Astrocyte of the hippocampus (primary cell): ENCODE results near the gene PRSS53.

Experiments
- DNase-seq: peaks from one replicate; pipeline ENCODE4 v3.0.0; 2011; ENCODE audit warnings: low read depth, low spot score

PRSS53 gene

DNA sequence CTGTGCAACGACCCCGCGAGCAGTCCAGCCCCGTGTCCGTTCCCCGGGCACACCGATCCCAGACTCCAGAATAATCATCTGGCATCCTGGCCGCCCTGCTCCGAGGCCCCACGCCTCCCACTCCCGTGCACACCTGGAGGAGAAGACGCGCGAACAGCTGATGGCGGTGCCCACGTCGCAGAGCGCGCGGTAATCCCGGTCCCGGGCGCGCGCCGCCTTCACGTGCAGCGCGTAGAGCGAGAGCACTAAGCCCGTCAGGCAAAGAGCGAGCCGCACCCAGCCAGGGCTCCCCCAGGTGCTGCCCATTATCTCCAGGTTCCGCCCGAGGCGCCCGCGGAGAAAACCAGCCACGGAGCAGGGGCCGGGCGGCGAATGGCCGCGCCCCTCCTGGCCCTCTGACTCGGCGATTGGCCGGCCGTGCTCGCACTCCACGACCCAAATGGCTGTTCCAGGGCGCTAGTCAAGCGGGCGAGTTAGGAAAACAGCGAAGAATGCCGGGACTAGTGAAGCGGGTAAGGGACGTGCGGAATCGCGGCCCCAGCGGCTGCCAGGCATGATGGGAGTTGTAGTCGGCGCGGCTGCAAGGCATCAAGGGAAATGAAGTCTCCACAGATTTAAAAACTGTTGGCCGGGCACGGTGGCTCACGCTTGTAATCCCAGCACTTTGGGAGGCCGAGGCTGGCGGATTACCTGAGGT lies 5.8 kb upstream of the PRSS53 start, which contains the start of gene VKORC1:
VKORC1 (minus strand) TSS at position 374 of the 697 bp plus-strand sequence; CDS start at position 306, 68 bp downstream.
- DNase-seq, result peak; percentile 99

GRCh38 chr16:31094088-31094423 lies 5.3 kb upstream of the PRSS53 start:
- DNase-seq, result peak; percentile 49

- peak; percentile 57 for DNase-seq
Observed at GRCh38 chr16:31093132-31093703, 4.5 kb upstream of the PRSS53 start.

- DNase-seq, result no peak
Observed at GRCh38 chr16:31092330-31092729, 3.6 kb upstream of the PRSS53 start.

DNA sequence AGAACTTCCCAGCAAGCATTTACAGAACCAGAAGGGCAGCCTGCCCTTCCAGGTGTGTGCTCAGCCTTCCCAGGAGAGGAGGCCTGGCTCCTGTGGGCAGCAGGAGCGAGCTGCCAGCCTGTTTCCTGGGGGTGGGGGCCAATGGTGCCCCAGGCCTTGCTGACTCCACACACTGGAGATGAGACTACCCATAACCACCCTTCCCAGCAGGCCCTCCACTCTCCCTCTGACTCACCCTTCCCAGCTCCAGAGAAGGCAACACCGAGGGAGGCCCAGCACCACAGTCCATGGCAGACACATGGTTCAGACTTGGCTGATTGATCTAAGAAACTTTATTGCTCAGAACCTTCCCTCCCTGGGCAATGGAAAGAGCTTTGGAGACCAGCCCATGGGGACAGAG lies 1.8 kb upstream of the PRSS53 start:
- DNase-seq, result peak; percentile 43

DNA sequence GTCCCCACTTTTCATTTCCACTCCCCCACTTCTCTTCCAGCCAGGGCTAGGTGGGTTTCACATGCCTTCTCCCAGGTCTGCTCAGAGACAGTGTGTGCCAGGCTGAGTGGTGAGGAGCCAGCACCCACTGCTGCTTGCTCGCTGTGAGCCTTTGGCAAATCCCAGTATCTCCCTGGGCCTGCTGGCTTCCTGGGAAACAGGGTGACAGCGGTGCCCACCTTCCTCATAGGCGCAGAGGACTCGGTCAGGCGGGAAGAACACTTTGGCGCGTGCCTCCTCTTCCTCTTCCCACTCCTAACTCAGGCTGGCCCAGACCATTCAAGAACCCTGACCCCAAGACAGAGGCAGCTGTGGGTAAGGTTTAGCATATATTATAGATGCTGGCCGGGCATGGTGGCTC lies 456 bp upstream of the PRSS53 start:
- DNase-seq, result no peak

DNA sequence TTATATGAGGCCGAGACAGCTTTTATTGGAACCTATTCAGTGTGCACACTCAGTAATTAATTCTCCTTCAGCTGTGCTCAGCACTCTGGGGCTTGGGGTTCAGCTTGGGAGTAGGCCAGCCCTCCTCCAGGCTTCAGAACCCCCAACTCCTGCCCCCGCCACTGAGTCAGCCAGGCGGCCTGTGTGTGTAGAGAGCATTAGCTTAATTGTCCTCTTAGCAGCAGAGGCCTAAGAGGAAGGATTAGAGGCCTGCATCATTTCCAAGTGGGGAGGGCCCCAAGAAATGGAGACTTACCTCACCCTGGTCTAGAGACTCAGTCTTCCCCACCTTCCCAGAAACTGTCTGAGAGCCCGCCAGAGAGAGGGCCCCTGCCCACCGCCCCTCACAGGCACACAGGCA lies 772 bp downstream of the PRSS53 start:
- DNase-seq, result no peak

- DNase-seq, result no peak
Observed at GRCh38 chr16:31087481-31087880, 1.3 kb downstream of the PRSS53 start.

DNA sequence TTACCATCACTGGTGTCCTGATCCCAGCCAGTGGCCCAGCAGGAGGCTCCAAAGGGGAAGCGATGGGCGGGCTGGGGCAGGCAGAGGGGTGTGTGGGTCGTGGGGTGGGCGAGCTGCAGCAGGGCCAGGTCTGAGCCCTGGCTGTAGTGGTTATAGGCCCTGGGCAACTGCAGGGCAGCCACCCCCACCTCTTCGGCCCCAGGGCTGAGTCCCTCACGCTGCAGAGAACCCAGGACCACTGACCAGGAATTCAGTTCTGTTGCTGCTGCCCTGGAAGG lies 2.2 kb downstream of the PRSS53 start:
- no peak for DNase-seq

GRCh38 chr16:31085873-31086628 lies 2.7 kb downstream of the PRSS53 start:
- DNase-seq, result no peak

- DNase-seq, result peak; percentile 29
Observed at GRCh38 chr16:31085411-31085810, 3.3 kb downstream of the PRSS53 start.

GRCh38 chr16:31084584-31085302 lies 4.0 kb downstream of the PRSS53 start:
- no peak for DNase-seq

DNA sequence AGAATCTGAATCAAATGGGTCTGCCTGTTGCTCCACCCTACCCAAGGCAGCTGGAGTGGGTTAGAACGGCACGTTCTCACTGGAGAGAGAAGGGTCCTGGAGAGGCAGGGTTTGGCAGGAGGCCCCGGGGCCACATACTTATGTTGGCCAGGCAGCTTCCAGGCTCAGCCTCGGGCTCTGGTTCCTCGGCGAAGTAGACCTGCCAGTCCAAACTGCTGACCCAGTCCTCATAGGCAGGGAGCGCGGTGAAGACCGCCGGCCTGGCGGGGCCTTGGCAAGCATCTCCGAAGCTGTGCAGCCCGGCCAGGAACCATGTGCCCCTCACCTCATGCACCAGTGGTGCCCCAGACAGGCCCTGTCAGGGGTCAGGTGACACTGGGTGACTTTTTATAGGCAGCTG lies 4.8 kb downstream of the PRSS53 start:
- DNase-seq, result no peak

DNA sequence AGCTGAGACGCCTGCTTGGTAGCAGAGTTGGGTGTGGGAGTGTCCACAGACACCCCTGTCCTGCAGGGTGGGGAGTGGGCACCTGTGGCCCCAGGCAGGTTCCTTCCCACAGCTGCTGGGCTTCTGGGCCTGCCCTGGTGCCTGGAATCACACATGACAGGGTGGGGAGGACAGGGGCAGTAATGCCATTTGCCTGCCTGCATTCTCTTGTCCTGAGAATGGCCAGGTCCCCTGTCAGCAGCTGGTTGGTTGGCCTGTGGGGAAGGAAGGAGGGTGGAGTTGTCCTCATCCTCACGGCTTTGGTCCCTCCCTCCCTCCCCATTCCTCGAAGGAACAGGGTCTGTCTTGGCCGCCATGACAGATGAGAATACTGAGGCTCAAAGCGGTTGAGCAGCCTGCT lies 5.2 kb downstream of the PRSS53 start:
- DNase-seq, result no peak

GRCh38 chr16:31083081-31083480 lies 5.7 kb downstream of the PRSS53 start:
- no peak for DNase-seq

- no peak for DNase-seq
Observed at GRCh38 chr16:31082368-31083045, 6.2 kb downstream of the PRSS53 start.

- DNase-seq, result no peak
Observed at GRCh38 chr16:31081428-31082351, 7.1 kb downstream of the PRSS53 start.

GRCh38 chr16:31080756-31081419 lies 7.9 kb downstream of the PRSS53 start:
- no peak for DNase-seq

DNA sequence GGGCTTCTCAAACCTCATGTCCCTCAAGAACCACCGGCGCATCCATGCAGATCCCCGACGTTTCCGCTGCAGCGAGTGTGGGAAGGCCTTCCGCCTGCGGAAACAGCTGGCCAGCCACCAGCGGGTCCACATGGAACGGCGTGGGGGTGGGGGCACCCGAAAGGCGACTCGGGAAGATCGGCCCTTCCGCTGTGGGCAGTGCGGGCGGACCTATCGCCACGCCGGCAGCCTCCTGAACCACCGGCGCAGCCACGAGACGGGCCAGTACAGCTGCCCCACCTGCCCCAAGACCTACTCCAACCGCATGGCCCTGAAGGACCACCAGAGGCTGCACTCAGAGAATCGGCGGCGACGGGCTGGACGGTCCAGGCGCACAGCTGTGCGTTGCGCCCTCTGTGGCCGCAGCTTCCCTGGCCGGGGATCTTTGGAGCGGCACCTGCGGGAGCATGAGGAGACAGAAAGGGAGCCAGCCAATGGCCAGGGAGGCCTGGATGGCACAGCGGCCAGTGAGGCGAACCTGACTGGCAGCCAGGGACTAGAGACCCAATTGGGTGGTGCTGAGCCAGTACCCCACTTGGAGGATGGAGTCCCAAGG lies 8.6 kb downstream of the PRSS53 start:
- no peak for DNase-seq
